Dendritic cell treated with granulocyte-macrophage colony-stimulating factor and Interleukin-4, amounts not matched to agents 40 ng/mL and 50 ng/mL, for 4 days (primary cell): Measurements from ENCODE around the gene FAM107B.

Experiments used
- H3K27ac Mint-ChIP-seq: one replicate; pipeline ENCODE4 v1.8.0; 2022; ENCODE audit warnings: mild to moderate bottlenecking, mixed read lengths
- H3K27me3 Mint-ChIP-seq: one replicate; pipeline ENCODE4 v1.8.0; 2022; ENCODE audit warnings: mild to moderate bottlenecking, mixed read lengths
- H3K36me3 Mint-ChIP-seq: one replicate; pipeline ENCODE4 v1.8.0; 2022; ENCODE audit warnings: low read depth, mixed read lengths
- H3K4me1 Mint-ChIP-seq: one replicate; pipeline ENCODE4 v1.8.0; 2022; ENCODE audit warnings: low read depth, mixed read lengths
- H3K4me3 Mint-ChIP-seq: one replicate; pipeline ENCODE4 v1.8.0; 2022; ENCODE audit warnings: mild to moderate bottlenecking, moderate library complexity, mixed read lengths
- H3K9me3 Mint-ChIP-seq: one replicate; pipeline ENCODE4 v1.8.0; 2022; ENCODE audit warnings: mixed read lengths
- intact Hi-C: fragments of 100-400 bp; cut with micrococcal nuclease; formaldehyde crosslinking; loops from one replicate; pipeline ENCODE4 v1.15.0; 2022

Gene FAM107B

DNA sequence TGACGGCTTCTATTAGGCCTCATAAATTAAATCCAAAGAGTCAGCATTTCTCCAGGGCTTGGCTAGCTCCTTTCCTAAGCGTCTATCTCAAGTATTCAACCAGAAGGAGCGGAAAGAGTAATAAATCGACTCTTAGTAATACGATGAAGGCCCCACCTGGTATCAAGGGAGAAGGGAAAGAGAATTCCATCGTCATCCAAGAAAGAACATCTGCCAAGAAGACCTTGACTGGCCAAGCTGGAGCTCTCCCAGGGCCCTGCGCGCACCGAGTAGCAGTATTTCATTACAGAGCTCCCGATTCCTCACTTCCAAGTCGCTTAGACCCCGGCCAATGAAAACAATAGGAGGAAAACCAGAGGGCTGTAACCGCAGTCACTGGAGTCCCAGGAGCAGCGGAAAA is 266.0 kb downstream of the FAM107B start:
- H3K4me1 Mint-ChIP-seq: no peaks in the 10 kb centered on the region
- no peaks in the 10 kb centered on the region for H3K36me3 Mint-ChIP-seq
- no peaks in the 10 kb centered on the region for H3K9me3 Mint-ChIP-seq
- H3K4me3 Mint-ChIP-seq: no peak overlapping the region
- no peaks in the 10 kb centered on the region for H3K27me3 Mint-ChIP-seq
- no peak overlapping the region for H3K27ac Mint-ChIP-seq
- intact Hi-C loops: loop anchor here (10.0 kb wide), 1 partner anchor 596 kb away; no protein-coding TSS in a partner anchor

DNA sequence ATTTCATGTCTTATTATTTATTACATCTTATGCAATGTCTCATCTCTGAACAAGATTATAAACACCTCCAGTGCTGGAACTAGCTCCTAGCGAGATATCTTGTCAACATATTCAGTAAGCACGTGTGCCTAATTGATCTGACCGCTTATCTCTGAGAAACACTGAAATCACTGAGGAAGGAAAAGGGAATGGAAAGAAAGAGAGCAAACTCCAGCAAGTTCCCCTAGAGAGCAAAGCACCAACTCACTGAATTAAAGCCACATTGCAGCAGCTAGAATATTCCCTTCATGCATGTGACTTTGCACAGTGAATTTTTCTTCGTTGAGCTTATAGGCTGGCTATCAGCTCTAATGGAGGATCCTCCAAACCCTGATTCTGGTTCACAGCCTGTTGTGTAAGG is 266.9 kb downstream of the FAM107B start:
- no peaks in the 10 kb centered on the region for H3K9me3 Mint-ChIP-seq

DNA sequence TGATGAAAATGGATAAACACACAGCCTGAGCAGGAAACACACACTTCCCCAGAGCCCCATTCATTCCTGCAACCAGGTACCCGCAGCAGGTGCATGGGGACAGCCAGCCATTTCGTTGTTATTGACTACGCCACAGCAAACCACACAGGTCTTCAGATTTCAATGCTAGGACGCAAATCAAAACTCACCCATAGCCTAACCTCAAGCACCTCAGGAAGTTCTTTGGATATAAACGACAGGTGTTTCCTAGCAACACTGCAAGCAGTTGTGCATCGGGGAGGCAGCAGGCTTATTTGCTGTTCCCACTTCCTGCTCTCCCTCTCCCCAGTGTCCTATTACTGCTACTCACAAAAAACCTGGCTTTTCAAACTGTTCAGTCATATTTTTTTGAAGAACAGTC is 267.5 kb downstream of the FAM107B start:
- Mint-ChIP-seq H3K4me3 (no peak overlapping the region), H3K27me3 (no peaks in the 10 kb centered on the region), H3K4me1 (no peaks in the 10 kb centered on the region), H3K27ac (no peak overlapping the region), H3K36me3 (no peaks in the 10 kb centered on the region), H3K9me3 (no peaks in the 10 kb centered on the region)
- intact Hi-C loops: loop anchor here (10.0 kb wide), 1 partner anchor 598 kb away; no protein-coding TSS in a partner anchor

More for the DNA sequence above, 266.9 kb downstream of the FAM107B start:
- H3K4me1 Mint-ChIP-seq: no peaks in the 10 kb centered on the region
- intact Hi-C loops: loop anchor here (10.0 kb wide), 1 partner anchor 597 kb away; no protein-coding TSS in a partner anchor
- no peaks in the 10 kb centered on the region for H3K27me3 Mint-ChIP-seq
- H3K27ac Mint-ChIP-seq: no peak overlapping the region
- no peak overlapping the region for H3K4me3 Mint-ChIP-seq
- no peaks in the 10 kb centered on the region for H3K36me3 Mint-ChIP-seq

DNA sequence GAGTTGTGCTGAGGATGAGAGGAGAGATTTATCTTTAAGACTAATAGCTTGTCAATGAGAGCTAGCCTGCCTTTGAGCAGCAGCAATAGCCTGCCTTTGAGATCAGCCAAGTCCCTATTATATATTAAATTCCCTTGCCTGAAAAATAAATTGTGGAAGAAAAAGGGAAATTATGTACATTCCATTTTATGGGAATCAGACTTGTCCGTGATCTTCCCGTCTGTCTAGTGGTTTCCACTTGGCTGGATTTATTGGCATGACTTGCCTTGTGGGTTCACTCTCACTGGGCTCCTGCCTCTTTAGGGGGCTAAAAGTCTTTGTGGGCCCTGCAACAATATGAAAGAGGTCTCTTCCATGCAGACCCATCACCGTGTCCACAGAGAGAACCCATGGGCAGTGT is 272.3 kb downstream of the FAM107B start:
- H3K27me3 Mint-ChIP-seq: peaks cover 10% of the 10 kb centered on the region
- intact Hi-C loops: loop anchor here (10.0 kb wide), 1 partner anchor 602 kb away; no protein-coding TSS in a partner anchor
- no peaks in the 10 kb centered on the region for H3K36me3 Mint-ChIP-seq
- peaks cover 19% of the 10 kb centered on the region for H3K4me1 Mint-ChIP-seq
- H3K27ac Mint-ChIP-seq: no peak overlapping the region
- no peaks in the 10 kb centered on the region for H3K9me3 Mint-ChIP-seq
- H3K4me3 Mint-ChIP-seq: no peak overlapping the region

DNA sequence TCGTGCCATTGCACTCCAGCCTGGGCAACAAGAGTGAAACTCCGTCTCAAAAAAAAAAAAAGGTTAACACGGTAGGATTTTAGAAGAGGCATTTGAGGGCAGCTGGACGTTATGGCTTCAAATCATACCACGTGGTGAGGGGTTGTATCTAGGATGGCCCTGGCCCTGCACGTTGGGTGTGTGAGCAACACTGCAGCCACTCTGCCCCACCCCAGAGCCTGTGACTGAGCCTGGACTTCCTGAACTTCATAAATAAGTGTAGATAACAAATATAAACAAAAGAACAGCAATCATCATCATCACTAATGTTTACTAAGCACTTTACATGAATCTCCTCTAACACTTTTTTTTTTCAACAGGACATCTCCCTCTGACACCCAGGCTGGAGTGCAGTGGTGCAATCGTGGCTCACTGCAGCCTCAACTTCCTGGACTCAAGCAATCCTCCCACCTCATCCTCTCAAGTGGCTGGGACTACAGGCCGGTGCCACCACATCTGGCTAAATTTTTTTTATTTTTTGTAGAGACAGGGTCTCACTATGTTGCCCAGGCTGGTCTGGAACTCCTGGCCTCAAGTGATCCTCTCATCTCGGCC is 274.4 kb downstream of the FAM107B start:
- H3K4me1 Mint-ChIP-seq: peaks cover 19% of the 10 kb centered on the region
- intact Hi-C loops: loop anchor here (10.0 kb wide), 1 partner anchor 605 kb away; no protein-coding TSS in a partner anchor
- no peak overlapping the region for H3K4me3 Mint-ChIP-seq
- no peak overlapping the region for H3K27ac Mint-ChIP-seq
- H3K36me3 Mint-ChIP-seq: no peaks in the 10 kb centered on the region
- H3K9me3 Mint-ChIP-seq: no peaks in the 10 kb centered on the region
- peaks cover 15% of the 10 kb centered on the region for H3K27me3 Mint-ChIP-seq

DNA sequence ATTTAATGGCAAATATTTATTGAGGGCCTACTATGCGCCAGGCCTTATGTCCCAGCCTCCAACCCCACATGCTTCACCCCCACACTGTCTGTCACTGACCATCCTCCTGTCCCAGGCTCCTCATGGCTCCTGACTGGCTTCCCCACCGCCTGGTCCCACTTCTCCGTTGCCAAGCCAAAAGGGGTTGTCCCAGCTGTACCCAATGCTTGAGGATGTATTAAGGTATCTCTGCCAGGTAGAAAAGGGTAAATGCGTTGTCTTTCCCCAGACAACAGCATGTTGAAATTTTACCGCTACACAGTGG is 275.1 kb downstream of the FAM107B start:
- Mint-ChIP-seq H3K27me3 (peaks cover 18% of the 10 kb centered on the region), H3K36me3 (no peaks in the 10 kb centered on the region), H3K4me1 (peaks cover 19% of the 10 kb centered on the region), H3K27ac (no peak overlapping the region), H3K4me3 (no peak overlapping the region), H3K9me3 (no peaks in the 10 kb centered on the region)
- intact Hi-C loops: loop anchor here (1.0 to 5.0 kb wide), 2 partner anchors 324 to 473 kb away; no protein-coding TSS in a partner anchor

DNA sequence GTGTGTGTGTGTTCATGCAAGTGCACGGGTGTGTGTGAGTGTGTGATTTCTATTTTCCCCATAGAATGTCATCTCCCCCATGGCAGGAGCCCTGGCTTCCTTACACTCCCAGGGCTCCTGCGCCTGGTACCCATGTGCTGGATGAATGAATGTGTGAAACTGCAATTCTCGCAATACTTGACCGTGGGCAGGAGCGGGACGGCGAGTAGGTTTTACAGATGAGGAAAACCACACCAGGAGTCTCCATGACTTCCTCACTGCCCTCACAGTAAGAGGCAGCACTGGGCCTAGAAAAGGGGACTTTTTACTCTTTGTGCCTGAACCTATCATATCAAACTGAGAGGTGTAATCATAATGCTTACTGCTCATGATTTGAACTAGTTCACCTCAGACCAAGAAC is 276.4 kb downstream of the FAM107B start:
- no peak overlapping the region for H3K27ac Mint-ChIP-seq
- no peak overlapping the region for H3K4me3 Mint-ChIP-seq
- H3K36me3 Mint-ChIP-seq: no peaks in the 10 kb centered on the region
- H3K4me1 Mint-ChIP-seq: peaks cover 19% of the 10 kb centered on the region
- intact Hi-C loops: loop anchor here (5.0 kb wide), 1 partner anchor 474 kb away; no protein-coding TSS in a partner anchor
- no peaks in the 10 kb centered on the region for H3K9me3 Mint-ChIP-seq
- peaks cover 18% of the 10 kb centered on the region for H3K27me3 Mint-ChIP-seq

DNA sequence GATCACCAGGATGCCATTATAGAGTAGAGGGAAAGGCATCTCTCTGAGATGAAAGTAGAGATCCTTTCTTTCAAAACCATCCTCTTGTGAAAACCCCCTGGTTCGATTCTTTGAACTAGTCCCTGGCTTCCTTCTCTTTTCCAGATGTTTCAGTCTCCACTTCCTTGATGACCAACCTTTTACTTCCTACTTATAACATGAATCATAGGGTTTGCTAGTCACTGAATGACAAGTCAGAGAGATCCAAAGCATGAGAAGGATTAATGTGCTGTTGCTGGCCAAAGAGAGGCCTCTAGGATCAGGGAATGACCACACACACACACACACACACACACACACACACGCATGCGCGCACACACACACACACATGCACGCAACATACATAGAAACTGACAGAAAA is 282.9 kb downstream of the FAM107B start:
- intact Hi-C loops: no loop called here
- Mint-ChIP-seq H3K27ac (no peak overlapping the region), H3K4me1 (peaks cover 11% of the 10 kb centered on the region), H3K9me3 (peaks cover 7% of the 10 kb centered on the region), H3K36me3 (no peaks in the 10 kb centered on the region), H3K27me3 (peaks cover 24% of the 10 kb centered on the region), H3K4me3 (no peak overlapping the region)

DNA sequence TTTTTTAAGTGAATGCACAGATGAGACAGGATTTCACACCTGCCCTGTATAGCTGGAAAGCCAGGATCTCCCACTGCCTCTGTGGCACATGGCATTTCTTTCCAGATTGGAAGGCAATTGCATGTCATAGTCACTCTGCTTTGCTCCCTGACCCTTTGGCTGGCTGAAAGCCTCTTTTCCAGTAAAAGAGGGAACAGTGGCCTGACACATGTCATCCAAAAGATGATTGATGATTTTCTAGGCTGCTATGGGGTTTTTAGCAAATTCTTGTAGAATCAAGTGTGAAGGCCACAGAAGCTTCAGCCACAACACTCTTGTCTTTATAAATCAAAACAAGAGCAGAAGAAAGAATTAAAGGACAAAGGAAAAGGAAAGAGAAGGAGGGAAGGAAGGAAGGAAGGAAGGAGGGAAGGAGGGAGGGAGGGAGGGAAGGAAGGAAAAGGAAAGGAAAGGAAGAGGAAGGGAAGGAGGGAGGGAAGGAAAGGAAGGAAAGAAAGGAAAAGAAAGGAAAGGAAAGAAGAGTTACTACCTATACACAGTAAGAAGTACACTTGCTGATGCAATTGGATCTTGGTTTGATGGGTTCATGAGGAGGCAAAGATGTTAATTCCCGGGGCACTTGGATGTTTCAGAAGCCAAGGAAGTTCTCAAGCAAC is 285.0 kb downstream of the FAM107B start:
- intact Hi-C loops: no loop called here
- H3K4me1 Mint-ChIP-seq: peaks cover 11% of the 10 kb centered on the region
- H3K27me3 Mint-ChIP-seq: peaks cover 28% of the 10 kb centered on the region
- no peak overlapping the region for H3K4me3 Mint-ChIP-seq
- H3K36me3 Mint-ChIP-seq: no peaks in the 10 kb centered on the region
- H3K27ac Mint-ChIP-seq: no peak overlapping the region
- H3K9me3 Mint-ChIP-seq: peaks cover 7% of the 10 kb centered on the region

DNA sequence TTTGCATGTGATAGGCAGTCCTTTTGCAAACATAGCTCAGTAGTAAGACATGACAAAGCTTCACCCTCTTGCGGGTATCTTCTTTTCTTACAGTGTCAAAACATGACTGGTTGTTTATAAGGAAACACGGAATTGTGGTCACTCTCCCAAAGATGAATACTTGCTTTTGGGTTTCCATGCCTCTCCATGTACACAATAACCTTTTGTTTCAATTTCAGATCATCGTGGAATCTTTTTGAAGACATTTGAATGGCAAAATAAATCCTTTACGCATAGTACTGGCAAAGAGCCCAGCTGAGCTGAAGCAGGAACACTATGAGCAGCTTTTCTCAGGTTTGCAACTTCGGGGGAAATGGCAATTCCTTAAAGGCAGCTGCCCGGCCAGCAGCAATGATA is 287.2 kb downstream of the FAM107B start:
- H3K36me3 Mint-ChIP-seq: no peaks in the 10 kb centered on the region
- no peak overlapping the region for H3K4me3 Mint-ChIP-seq
- intact Hi-C loops: no loop called here
- H3K27ac Mint-ChIP-seq: no peak overlapping the region
- peaks cover 35% of the 10 kb centered on the region for H3K27me3 Mint-ChIP-seq
- H3K9me3 Mint-ChIP-seq: peaks cover 7% of the 10 kb centered on the region
- H3K4me1 Mint-ChIP-seq: peaks cover 11% of the 10 kb centered on the region

DNA sequence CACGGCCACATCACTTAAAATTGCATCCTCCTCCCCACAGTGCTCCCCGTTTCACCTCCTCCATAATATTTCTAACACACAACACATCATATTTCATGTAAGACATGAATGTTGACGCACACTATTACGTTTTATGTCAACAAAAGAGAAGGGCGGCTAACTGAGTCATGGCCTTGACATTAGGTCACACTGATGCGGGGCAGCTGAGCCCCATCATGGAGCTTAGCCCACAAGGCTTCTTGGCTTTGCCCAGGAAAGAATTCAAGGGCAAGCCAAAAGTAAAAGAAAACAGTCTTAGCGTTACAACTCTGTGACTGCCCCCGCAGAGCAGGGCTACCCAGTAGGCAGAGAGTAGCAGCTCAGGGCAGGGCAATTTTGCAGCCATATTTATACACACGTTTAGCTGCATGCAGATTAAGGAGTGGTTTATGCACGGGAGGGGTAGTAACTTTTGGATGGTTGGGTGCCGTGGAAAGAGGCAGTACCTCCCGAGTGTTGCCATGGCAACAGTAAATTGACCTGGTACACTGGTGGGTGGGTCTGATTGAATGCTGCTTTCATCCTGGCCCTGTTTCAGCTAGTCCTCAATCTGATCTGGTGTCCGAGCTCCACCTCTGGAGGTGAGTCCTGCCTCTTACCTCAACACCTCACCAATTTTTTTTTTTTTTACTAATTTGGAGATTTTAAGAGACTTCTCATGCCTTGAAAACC is 287.8 kb downstream of the FAM107B start:
- peaks cover 9% of the 10 kb centered on the region for H3K4me1 Mint-ChIP-seq
- H3K4me3 Mint-ChIP-seq: no peak overlapping the region
- intact Hi-C loops: no loop called here
- H3K9me3 Mint-ChIP-seq: peaks cover 4% of the 10 kb centered on the region
- H3K36me3 Mint-ChIP-seq: no peaks in the 10 kb centered on the region
- H3K27ac Mint-ChIP-seq: no peak overlapping the region
- peaks cover 37% of the 10 kb centered on the region for H3K27me3 Mint-ChIP-seq

DNA sequence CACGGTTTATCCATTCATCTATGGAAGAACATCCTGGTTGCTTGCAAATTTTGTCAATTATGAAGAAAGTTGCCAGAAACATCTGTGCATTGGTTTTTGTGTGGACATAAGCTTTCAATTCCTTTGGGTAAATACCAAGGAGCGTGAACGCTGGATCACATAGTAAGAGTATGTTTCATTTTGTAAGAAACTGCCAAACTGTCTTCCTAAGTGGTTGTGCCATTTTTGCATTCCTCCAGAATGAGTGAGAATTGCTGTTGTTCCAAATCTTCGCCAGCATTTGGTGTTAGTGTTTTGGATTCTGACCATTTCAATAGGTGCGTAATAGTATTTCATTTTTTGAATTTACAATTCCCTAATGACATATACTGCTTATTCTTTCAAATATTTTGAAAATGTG is 288.7 kb downstream of the FAM107B start:
- Mint-ChIP-seq H3K36me3 (no peaks in the 10 kb centered on the region), H3K4me1 (no peaks in the 10 kb centered on the region), H3K27me3 (peaks cover 38% of the 10 kb centered on the region), H3K27ac (no peak overlapping the region), H3K9me3 (no peaks in the 10 kb centered on the region), H3K4me3 (no peak overlapping the region)
- intact Hi-C loops: no loop called here

DNA sequence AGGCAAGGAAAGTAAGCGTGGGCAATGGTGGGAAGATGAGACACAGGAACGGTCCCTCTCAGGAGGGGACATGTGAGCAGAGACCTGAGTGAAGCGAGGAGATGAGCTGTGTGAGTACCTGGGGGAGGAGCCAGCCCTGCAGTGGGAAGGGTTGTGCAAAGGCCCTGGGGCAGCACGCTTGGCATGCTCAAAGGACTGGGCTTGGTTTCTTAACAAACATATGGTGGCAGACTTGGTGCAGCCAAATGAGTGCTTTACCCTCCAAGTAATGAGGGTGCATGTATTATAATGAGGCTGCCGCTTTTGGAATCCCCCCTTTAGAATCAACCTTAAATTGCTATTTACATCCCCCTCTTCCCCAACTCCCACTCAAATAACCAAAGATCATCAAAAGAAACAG is 291.3 kb downstream of the FAM107B start:
- H3K4me1 Mint-ChIP-seq: no peaks in the 10 kb centered on the region
- H3K27me3 Mint-ChIP-seq: peaks cover 28% of the 10 kb centered on the region
- no peaks in the 10 kb centered on the region for H3K9me3 Mint-ChIP-seq
- H3K27ac Mint-ChIP-seq: no peak overlapping the region
- H3K4me3 Mint-ChIP-seq: no peak overlapping the region
- intact Hi-C loops: no loop called here
- no peaks in the 10 kb centered on the region for H3K36me3 Mint-ChIP-seq

DNA sequence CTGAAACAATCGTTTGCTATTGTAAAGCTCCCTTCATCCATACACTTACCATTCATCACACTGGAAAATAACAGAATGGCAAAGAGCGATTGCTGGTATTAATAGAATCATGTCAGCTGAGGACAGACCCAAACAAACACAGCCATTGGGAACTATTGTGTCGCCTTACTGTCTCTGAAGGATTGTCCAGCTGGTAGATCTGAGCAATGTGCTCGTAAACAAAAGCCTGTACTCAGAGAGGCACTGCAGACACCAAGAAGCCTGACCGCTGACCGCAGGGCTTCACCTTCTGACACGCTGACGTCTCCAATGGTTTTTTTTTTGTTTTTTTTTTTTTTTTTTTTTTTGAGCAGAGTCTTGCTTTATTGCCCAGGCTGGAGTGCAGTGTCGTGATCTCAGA is 292.9 kb downstream of the FAM107B start:
- Mint-ChIP-seq H3K4me1 (no peaks in the 10 kb centered on the region), H3K36me3 (no peaks in the 10 kb centered on the region)
- intact Hi-C loops: no loop called here

More for the DNA sequence above, 292.9 kb downstream of the FAM107B start:
- Mint-ChIP-seq H3K27ac (no peak overlapping the region), H3K4me3 (no peak overlapping the region), H3K27me3 (peaks cover 33% of the 10 kb centered on the region), H3K9me3 (no peaks in the 10 kb centered on the region)
